ENCODE data around the gene APBB2.
A peak's percentile ranks its signal among the peaks of the same experiment; 100 is the strongest.

Gene APBB2

DNA sequence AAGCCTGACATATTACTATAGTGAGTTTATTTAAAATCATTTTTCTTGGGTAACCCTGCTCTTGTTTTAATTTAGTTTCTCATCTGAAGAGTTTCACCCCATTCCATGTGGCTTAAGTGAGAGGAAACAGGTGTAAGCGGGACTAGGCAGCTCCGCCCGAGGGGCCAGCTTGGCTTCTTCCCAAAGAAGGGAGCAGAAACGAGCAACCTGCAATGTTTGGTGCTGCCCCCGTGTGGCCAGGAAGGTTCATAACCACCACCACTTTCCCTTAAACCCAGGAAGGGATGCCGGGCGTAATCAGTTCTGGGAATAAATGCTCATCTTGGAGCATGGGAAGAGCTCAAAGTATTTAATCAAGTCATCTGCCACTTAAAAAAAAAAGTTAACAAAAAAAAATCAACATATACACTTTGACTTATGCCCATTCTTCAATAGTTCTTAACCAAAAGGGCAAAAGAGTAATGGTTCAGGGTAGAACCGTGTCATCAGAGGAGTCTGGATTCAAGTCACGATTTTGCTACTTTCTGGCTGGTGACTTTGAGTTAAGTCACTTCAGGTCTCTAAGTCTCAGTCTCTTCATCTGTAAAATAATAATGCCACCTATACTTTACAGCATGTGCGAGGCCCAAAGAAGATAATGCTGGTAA is 316.7 kb downstream of the APBB2 start:
- TF ChIP-seq CTCF (IDR thresholded peaks at IDR 0.05; ENCODE audit: extremely low read depth, missing control alignments), result peak; percentile 53
- peak; percentile 82 for DNase-seq (ENCODE audit: low spot score)

DNA sequence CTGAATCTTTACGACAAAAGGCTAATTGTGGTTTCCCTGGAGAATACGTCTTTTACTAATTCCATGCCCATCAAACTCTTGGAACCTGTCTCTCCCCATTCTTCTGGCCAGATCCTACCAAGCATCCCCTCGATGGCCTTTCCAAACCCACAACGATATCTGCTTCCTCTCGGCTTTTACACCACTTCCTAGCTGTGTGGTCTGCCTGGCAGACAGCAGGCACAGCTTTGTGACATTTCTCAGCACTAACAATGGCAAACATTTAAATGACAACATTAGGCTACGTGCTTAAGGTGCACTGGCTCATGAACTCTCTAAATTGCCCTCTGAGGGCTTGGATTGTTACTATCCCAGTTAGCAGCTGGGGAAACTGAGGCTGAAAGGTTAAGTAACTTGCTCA is 323.6 kb downstream of the APBB2 start:
- no peak for TF ChIP-seq CTCF (IDR thresholded peaks at IDR 0.05; ENCODE audit: extremely low read depth, missing control alignments)
- no peak for DNase-seq (ENCODE audit: low spot score)

GRCh38 chr4:40890199-40890598 is 324.1 kb downstream of the APBB2 start:
- no peak for TF ChIP-seq CTCF (IDR thresholded peaks at IDR 0.05; ENCODE audit: extremely low read depth, missing control alignments)
- DNase-seq (ENCODE audit: low spot score), result no peak

DNA sequence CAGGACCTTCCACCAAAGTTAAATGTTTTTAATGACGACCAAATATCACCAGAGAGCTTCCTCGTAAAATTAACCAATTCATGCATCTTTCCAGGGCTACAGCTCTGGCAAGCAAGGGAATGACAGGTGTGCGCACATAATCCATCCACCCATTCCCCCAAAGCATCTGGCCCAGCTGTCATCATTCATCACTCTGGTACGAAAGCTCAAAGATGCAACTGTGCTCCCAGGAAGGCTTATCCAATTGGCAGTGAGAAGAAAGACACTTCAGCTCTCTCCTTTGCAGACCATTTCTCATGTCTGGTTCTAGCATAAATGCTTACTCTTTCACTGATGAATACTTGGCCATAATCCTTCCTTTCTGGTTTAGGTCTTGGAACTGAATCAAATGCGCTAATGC is 325.4 kb downstream of the APBB2 start:
- no peak for TF ChIP-seq CTCF (IDR thresholded peaks at IDR 0.05; ENCODE audit: extremely low read depth, missing control alignments)
- DNase-seq (ENCODE audit: low spot score), result no peak

GRCh38 chr4:40887764-40888131 is 326.6 kb downstream of the APBB2 start:
- no peak for TF ChIP-seq CTCF (IDR thresholded peaks at IDR 0.05; ENCODE audit: extremely low read depth, missing control alignments)

DNA sequence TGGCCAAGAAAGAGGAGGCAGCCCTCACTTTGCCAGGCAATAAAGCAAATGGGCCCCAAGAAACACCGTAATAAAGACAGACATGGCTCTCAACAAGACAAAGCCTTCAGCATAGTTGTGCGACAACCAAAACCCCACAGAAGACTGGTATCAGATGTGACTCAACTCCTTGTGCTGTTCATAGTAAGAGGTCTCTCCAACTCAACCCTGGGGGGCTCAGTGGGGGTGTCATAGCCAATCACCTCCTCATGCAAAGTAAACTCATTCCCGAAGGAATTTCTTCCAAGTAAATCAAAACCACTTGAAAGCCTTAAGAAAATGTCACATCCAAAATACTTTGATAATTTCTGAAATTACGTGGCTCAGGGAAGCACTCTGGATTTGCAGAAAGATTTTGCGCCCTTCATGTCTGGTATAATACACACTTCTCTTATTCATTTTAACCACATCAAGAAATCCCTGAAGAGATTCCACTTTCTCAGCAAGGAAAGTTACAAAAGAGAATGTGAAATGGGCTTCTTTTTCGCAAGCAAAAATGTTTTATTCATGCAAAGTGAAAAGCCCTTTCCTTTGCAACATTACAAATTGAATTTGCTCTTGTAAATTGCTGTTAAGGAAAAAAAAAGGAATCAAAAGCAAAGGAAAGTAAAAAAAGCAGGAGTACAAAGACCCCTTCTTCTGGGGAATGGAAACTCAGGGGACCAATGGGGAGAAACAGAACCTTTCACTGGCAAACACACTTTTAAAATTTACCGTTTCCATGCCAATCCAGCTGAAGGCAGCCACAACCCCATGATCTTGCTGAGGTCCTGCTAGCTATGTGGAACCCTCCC is 327.2 kb downstream of the APBB2 start:
- DNase-seq (ENCODE audit: low spot score), result no peak
- TF ChIP-seq CTCF (IDR thresholded peaks at IDR 0.05; ENCODE audit: extremely low read depth, missing control alignments), result no peak

More at GRCh38 chr4:40887764-40888131, 326.6 kb downstream of the APBB2 start:
- no peak for DNase-seq (ENCODE audit: low spot score)

- DNase-seq (ENCODE audit: low spot score), result no peak
- TF ChIP-seq CTCF (IDR thresholded peaks at IDR 0.05; ENCODE audit: extremely low read depth, missing control alignments), result no peak
Measured at GRCh38 chr4:40881851-40882250, 332.5 kb downstream of the APBB2 start.

All from GM20000 (cell line).